ENCODE measurements around the gene ZNF699. TPM values are rescaled to one million over a fixed set of nuclear protein-coding genes. Genes with fewer than 3 reads are reported as not detected.
"Not testable (repeated sequence)": the region's sequence is repeated elsewhere in the genome, so short reads cannot be mapped to it uniquely, and the experiment has no call there.

The ZNF699 gene
- total RNA-seq, 1 donor from 2014 or later, result 7.1 TPM

DNA sequence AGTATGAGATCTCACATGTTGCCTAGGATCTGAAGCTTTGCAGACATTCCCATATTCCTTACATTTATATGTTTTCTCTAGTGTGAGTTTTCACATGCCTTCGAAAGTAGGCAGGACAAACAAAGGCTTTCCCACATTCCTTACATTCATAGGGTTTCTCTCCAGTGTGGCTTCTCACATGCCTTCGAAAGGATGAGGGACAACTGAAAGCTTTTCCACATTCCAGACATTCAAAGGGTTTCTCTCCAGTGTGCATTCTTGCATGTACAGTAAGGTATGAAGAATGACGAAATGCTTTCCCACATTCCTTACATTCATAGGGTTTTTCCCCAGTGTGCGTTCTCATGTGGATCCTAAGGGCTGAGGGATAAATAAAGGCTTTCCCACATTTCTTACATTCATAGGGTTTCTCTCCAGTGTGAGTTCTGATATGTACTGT lies 14.2 kb downstream of the ZNF699 start:
- intact Hi-C loops (cut with micrococcal nuclease), result no loop called here

DNA sequence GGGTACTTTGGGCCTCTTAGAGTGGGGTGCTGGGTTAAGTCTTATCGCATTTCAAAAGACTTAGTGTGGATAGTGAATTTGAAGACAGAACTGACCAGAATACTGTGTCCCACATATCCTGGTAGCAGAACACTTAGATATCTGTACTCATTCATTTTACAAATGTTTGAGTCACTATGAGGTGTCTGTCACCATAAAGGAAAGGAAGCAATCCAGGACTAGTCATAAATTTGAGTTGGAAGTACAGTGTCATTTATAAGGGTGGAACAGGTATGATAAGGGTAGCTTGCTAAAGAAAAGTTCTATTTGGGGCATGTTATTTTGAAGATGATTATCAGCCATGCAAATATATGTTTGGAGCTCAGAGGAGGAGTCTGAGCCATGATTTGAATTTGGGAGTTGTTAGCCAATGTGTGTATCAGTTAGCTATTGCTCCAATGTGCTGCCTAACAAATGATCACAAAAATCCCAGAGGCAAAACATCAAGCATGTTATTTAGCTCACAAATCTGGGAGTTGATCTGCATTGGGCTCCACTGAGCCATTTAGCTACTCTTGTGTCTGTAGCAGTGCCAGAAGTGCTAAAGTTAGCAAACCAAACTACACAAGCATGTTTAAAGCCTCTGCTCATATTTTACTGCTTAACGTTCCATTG lies 20.3 kb downstream of the ZNF699 start:
- intact Hi-C loops (cut with micrococcal nuclease), result no loop called here

DNA sequence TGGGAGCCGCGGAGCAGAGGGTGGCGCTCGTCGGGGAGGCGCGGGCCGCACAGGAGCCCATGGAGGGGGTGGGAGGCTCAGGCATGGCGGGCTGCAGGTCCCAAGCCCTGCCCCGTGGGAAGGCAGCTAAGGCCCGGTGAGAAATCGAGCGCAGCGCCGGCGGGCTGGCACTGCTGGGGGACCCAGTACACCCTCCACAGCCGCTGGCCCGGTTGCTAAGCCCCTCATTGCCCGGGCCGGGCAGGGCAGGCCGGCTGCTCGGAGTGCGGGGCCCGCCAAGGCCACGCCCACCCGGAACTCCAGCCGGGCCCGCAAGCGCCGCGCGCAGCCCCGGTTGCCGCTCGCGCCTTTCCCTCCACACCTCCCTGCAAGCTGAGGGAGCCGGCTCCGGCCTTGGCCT lies 26.2 kb downstream of the ZNF699 start:
- intact Hi-C loops (cut with micrococcal nuclease), result not testable (repeated sequence)

DNA sequence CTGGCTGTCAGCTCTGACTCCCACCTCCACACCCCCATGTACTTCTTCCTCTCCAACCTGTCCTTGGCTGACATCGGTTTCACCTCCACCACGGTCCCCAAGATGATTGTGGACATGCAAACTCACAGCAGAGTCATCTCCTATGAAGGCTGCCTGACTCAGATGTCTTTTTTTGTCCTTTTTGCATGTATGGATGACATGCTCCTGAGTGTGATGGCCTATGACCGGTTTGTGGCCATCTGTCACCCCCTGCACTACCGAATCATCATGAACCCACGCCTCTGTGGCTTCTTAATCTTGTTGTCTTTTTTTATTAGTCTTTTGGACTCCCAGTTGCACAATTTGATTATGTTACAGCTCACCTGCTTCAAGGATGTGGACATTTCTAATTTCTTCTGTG lies 58.4 kb downstream of the ZNF699 start:
- intact Hi-C loops (cut with micrococcal nuclease), result no loop called here

DNA sequence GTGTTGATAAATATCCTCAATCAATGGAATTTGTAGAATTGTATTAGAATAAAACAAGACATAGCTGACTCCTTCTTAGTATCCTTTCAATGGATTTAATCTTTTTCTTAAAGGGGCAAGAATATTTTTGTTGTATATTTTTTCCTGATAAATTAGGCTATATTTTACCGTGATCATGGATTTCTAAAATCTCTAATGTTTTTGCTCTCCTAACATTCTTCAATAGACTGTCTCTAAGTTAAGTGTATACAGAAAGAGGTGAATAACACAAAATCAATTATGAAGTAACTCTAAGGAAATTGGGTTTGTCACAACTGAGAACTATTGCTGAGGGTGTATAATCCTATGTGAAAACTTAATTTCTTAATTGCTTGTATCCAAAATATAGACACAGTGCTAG lies 59.0 kb downstream of the ZNF699 start, which contains the start of gene OR7E24:
OR7E24 (plus strand) TSS at position 301 of the 400 bp plus-strand sequence. CDS start 114 bp downstream, outside the sequence.
- intact Hi-C loops (cut with micrococcal nuclease), result no loop called here

Other genes with a start within 250 kb of the ZNF699 start
- gene OR1M1, start 222.8 kb downstream of the ZNF699 start, total RNA-seq, result not detected in 2 replicates
- gene OR7G2, start 202.4 kb downstream of the ZNF699 start, total RNA-seq, result not detected in 2 replicates
- gene OR7G1, start 194.1 kb downstream of the ZNF699 start, total RNA-seq, result not detected in 2 replicates
- gene OR7G3, start 182.9 kb downstream of the ZNF699 start, total RNA-seq, result not detected in 2 replicates
- 40.6 and 42.0 TPM in 2 replicates for gene ZNF317, start 169.4 kb downstream of the ZNF699 start, total RNA-seq
- 0.39 and 0.95 TPM in 2 replicates for gene OR7D2, start 130.9 kb downstream of the ZNF699 start, total RNA-seq
- not detected in 2 replicates for gene OR7D4, start 90.2 kb downstream of the ZNF699 start, total RNA-seq
- not detected in 2 replicates for gene OR7E24, start 58.9 kb downstream of the ZNF699 start, total RNA-seq
- 11.3 and 12.2 TPM in 2 replicates for gene ZNF559, start 14.3 kb upstream of the ZNF699 start, total RNA-seq
- 0.64 and 1.7 TPM in 2 replicates for gene ZNF177, start 53.2 kb upstream of the ZNF699 start, total RNA-seq
- 30.4 and 31.0 TPM in 2 replicates for gene ZNF266, start 125.7 kb upstream of the ZNF699 start, total RNA-seq
- not detected in 2 replicates for gene ZNF560, start 188.8 kb upstream of the ZNF699 start, total RNA-seq
- gene ZNF426, start 228.8 kb upstream of the ZNF699 start, total RNA-seq, result 10.6 and 11.9 TPM in 2 replicates

Data from T-helper 2 cell treated with Interferon-gamma antibody and Interleukin-4, amounts not matched to agents 100 ng/mL and 5 ng/mL, for 36 hours (primary cell).